Stimulated activated CD8-positive, alpha-beta memory T cell treated with anti-CD3 and anti-CD28 coated beads, Interleukin-7, amount 100 ng/mL, for 48 hours (primary cell): ENCODE results near the gene ULBP1.
"Not testable (repeated sequence)": the region's sequence is repeated elsewhere in the genome, so short reads cannot be mapped to it uniquely, and the experiment has no call there.

Experiments used
- DNase-seq, 2 donors: peaks; one replicate each; pipeline ENCODE4 v3.0.0-alpha.2; 2020; ENCODE audit warnings: low read depth in 1 of 2; ENCODE audit errors: extremely low read depth in 1 of 2

The ULBP1 gene

DNA sequence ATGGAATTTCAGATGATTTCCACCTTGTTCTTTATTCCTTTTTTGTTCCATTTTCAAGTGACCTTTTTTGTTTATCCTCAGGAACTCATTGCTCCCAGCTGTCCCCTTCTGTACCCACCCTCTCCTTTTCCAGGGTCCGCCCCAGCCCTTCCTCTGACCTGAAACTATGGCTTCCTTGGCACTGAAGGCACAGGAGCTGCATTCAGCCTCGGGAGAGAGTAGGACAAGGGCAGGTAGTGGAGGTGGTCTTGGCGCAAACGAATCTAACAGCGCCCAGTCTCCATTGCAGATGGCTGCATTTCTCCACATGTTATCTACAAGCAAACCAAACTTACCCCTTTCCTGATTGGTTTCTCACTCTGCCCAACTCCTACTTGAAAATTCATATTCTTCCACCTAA lies 30.7 kb upstream of the ULBP1 start:
- no peak for DNase-seq

DNA sequence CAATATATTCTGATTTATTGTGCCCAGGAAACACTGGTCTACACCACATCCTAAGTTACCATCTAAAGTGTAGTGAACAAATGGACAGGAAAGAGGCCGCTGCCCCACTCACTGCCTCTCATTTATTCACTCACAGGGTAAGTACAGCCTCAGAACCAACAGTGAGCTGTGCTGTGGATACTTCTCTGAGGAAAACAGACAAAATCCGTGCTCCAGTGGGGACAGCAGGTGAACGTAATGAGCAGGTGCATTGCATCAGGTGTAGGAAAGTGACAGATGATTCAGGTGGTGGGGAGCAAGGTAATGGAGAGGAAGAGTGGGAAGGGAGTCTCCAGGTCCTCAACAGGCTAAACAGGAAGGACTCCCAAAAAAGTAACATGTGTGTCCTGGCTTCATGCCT lies 30.3 kb upstream of the ULBP1 start:
- no peak for DNase-seq

DNA sequence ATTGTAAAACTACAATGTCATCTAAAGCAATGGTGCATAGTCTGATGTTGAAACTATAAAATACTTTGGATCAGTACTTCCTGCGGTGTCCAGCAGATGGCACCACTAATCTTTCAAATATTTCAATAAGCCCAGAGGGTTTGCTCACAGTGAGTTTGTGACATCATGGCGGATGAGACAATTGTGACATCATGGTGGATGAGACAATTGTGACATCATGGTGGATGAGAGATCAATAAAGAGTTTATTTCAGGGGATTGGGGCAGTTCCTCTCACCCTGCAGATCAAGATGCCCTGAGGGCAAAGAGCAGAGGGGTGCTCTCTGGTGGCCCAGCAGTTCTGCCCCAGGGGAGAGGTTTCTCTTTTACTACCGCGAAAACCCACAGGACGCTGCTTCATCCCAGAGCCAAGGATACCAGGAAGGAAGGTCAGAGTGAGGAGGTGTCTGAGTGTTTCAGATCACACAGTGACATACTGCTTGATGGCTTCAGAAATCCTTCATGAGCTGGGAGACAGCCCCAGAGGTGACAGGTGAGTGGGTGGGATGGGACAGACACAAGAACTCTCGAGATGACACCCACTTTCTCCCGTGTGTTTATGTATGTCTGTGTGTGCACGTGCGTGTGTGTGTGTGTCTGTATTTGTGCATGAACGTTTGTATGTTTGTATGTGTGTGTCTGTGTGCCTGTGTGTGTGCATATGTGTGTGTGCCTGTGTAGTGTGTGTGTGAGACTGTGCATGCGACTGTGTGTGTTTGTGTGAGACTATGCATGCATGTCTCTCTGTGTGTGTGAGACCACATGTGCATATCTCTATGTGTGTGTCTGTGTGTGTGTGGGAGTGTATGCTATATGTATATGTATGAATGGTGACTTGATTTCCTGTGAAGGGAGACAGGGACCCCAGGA lies 29.2 kb upstream of the ULBP1 start:
- peak in 1 of 2 donors; percentile 41 for DNase-seq

DNA sequence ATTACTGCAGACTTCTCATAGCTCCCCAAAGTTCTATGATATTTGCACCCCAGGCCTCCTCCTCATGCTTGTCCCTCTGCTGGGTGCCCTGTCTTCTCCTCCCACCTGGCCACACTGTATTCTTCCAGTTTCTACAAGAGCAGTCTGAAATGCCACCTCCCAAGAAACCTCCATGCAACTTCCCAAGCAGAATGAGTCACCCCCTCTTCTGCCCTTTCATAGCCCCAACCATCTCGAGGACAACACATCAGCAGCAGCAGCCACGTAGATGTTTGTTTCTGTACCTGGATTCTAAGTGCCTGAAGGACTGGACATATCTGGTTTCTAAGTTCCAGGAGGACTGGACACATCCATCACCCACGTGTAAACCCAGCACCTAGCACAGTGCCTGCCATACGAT lies 28.5 kb upstream of the ULBP1 start:
- no peak for DNase-seq

DNA sequence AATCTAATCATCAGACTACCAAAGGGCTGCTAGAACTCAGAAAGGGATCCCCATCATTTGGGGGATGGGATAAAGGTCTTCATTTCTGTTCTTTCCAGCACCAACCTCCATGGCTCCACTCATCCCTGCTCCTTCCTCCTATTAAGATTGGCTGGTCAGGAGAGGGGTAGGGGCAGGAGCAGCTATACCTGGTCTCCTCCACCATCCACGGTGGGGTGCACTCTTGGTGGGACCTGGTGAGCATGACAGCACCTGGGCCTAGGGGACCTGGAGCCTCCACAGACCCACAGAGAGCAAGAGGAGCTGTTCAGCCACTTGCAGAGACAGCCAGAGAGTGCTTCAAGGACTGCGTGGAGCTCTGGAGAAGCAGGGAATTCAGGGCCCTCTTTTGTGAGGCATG lies 28.1 kb upstream of the ULBP1 start:
- DNase-seq: no peak

DNA sequence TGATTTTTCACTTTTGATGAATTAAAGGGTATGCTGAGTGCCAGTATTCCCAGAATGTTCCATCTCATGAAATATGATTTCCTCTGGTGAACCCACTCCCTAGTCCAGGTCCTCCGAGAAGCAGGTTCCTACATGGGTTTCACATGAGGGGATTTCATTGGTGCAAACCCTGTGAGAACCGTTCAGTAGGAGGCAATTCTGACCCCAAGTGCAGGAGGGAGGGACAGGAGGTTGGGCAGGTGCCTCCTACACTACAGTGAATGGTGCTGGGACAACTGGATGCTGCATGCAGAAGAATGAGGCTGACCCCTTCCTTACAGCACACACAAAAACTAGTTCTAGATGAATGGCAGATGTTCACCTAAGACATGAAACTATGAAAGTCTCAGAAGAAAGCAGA lies 27.0 kb upstream of the ULBP1 start:
- DNase-seq: no peak

DNA sequence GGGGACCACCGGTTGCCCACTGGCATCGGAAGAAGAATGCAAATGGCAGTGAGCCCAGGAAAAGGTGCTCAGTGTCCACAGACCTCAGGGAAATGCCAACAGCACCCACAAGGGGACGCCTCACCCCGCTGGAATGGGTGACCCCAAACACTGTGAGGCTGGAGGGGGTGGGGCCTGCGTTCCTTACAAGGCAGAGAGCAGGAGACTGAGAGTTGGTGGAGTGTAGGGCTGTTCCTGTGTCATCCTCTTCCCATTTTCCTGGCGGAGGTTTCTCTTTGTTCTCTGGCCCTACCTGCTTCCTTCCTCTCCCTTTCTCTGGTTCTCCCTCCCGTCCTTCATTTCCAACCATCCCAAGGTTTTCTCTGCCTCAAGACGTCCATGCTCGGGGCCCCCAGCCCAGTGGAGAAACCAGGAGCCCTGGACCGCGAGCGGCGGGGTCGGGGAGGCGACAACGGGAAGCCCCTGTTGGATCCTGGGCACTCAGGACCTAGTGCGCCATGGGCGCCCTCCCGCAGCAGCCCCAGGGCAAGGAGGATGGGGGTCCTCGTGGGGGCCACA lies 25.7 kb upstream of the ULBP1 start:
- DNase-seq: not testable (repeated sequence)

DNA sequence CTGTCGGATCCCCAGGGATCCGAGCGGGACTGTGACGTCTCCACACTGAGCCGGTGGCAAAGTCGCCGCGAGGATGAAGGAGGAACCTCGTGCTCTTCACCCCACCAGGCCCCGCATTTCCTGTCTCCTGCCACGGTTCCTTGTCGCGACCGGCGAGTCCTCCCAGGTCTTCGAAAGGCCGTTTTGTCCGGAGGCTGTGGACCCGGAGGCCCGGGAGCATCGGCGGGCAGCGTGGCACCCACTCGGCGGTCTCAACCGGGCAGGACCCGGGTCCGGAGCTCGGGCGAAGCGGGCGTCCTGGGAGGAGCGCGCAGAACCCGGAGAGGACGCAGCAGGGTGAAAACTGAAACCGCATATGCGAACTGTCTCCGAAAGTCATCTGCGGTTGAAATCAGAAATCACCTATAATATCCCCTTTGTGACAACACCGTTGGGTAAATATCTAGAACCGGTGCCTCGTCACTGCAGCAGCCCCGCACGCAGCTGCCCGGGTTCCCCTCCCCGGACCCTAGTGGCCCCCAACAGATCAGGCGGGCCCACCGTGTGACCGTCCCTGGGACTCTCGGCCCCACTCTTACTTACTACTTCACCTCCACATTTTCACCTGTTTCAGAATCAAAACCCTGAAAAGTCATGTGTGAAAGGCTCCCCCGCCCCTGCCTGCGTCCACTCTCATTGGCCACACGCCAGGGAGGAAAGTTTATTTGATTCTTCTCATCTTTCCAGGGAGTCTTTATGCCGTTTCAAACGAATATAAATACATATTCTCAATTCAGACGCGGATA lies 25.0 kb upstream of the ULBP1 start:
- no peak for DNase-seq

DNA sequence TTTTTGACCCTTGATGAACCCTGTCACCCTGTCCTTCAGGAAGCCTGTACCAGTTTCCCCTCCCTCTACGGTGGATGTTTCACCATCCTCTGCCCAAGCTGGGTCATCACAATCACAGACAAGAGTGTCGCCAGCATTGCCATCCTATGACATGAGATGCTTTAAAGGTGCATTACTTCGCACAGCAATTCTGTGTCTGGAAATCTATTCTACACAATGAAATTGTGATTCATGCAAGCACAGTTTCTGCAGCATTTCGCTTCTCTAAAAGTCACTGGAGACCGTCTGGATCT lies 24.4 kb upstream of the ULBP1 start:
- DNase-seq: no peak

DNA sequence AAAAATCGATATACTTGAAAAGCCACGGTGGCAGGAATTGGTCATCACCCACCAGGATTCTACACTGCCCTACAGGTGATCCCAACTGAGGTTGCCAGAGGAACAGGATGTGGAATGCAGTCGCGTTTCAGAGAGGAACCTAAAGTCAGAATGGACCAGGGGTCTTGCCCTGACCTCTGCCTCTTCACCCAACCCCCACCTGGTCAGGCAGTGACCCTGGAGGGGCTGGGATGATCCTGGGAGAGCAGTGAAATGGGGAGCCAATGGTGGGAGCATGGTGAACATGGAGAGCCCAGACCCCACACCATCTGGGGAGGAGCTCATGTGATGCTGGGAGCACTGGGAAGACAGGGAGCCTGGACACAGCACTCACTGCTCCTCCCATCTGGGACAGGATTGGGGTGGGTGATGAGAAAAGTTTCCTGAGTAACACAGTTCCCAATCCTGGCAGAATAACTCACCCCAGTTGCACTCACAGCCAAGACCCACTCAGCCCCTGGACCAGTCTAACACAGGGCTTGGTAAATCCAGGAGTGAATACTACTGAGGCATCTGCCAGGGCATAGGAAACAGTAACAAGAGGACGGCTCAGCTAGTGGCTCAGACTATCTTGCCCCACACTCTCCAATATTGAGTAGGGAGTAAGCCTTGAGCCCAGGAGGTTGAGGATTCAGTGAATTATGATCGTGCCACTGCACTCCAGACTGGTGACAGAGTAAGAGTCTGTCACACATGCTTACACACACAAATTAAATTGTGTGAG lies 23.7 kb upstream of the ULBP1 start:
- DNase-seq: no peak

DNA sequence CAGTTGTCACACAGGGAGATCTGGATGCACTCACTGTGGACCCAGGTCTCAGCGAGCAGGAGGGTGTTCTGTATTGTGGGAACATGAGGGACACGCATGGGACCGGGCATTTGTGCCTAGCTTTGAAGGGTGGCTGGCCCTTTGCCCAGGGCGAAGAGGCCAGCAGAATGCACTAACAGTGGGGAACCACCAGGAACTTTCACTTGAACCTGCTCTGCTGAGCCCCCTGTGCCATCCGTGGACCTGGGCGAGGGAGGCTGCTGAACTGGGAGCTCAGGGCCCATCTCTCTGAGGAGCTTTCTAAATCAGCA lies 23.1 kb upstream of the ULBP1 start:
- DNase-seq: no peak

DNA sequence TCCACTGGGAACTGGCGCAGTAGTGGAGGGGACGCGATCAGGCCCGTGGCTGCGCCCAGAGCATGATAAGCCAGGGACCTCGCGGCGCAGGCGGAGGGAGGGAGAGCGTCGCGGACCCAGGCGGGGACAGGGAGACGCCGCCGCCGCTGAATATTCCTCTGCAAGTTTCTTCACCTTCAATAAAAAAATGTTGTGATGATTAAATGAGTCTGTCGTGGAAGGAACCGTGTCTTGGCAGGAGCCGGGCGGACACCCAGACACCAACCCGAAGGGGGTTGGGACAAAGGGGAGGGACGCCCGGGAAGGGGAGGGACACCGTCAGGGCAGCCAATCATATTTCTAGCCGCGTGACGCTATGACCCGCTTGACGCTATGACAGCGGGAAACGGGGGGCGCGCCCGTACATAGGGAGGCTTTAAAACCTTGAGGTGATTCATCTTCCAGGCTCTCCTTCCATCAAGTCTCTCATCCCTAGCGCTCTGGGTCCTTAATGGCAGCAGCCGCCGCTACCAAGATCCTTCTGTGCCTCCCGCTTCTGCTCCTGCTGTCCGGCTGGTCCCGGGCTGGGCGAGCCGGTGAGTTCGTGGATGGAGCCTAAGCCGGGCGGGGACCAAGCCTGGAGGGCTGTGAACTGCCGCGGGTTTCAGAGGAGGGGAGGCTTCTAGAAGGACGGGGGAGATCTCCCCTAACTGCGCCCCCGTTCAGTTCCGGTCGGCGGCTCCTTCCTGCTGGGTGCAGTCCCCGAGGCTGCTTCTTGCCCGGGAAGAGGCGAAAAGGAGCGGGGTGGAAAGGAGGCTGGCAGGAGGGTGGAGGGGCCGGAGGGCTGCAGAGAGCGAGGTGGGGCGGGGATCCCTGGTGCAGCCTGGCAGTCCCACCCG lies 21.9 kb upstream of the ULBP1 start, which contains the start of gene ULBP2:
TSS of gene ULBP2 (plus strand) at position 432 of the 878 bp plus-strand sequence. CDS start at position 491, 59 bp downstream.
- DNase-seq: peak; percentile 67 to 87

DNA sequence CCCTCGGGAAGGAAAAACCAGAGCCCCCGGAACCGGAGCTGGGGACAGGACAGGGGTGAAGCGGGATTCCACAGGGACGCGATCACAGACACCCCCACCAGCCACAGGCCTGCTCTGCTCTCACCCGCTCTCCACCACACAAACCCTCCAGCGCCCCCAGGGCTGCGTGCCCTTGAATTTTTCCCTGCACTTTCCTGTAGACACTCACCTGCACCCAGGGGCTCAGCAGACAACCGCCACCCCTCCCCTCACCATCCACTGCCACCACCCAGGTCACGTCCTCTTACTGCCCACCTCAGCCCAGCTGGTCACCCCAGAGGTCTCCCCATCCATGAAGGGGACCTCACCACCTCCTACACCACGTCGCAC lies 21.3 kb upstream of the ULBP1 start:
- DNase-seq: no peak

DNA sequence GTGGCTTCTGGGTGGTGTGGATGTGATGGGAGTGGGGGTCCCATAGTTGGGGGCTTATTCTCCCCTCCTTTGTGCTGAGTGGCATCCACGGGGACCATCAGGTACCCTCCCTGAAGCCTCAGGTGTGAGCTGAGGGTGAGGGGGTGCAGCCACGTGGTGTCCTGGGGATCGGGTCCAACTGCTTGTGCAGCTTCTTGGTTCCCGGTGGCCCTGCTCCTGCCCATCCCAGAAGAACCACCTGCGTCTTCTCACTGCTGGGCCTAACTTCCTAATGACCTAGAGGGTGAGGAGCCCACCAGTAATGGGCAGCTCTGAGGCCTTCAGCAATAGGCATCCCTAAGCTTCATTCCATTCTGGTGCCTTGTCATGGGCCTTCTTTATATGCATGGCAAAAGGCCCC lies 20.4 kb upstream of the ULBP1 start:
- DNase-seq: not testable (repeated sequence)

DNA sequence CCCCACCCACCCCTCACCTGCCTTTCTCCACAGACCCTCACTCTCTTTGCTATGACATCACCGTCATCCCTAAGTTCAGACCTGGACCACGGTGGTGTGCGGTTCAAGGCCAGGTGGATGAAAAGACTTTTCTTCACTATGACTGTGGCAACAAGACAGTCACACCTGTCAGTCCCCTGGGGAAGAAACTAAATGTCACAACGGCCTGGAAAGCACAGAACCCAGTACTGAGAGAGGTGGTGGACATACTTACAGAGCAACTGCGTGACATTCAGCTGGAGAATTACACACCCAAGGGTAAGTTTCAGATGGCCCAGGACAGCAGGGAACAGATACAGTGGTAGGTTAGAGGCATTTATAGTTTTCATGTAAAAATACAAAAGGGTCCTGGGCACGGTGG lies 18.5 kb upstream of the ULBP1 start:
- DNase-seq: not testable (repeated sequence)

DNA sequence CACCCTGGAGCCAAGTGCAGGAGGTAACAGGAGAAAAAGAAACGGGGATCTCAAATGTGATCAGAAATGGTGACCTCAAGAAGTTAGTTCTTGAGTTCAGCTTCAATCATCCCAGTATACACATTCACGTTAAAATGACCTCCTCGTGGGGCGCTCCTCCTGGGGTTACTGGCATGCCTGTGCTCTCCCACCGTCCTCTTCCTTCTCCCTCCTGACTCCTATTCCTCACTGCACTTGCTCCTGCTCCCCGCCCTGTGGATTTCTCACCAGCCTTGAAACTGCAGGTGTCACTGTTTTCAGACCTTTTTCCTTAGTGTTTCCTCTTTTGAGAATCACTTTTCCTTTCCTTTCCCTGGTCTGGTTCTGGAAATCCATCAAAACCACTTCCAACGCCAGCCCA lies 17.1 kb upstream of the ULBP1 start:
- DNase-seq: not testable (repeated sequence)

DNA sequence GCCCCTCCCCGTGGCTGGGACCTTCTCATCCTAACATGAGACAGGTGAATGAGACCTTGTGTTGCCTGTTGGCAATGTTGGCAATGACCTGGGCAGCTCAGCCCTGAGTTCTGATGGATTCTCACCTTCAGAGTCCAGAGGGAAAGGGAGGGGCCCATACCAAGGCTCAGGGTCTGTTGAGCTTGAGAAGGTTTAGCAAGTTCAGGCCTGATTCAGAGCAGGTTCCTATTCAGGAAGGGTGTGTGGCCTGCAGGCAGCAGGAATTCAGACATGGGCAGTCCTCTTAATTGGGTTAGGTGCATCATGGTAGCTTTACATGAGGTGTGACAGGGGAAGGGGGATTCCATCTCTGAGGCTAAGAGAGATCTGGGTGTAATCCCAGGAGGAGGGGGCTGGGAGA lies 16.2 kb upstream of the ULBP1 start:
- DNase-seq: not testable (repeated sequence)

DNA sequence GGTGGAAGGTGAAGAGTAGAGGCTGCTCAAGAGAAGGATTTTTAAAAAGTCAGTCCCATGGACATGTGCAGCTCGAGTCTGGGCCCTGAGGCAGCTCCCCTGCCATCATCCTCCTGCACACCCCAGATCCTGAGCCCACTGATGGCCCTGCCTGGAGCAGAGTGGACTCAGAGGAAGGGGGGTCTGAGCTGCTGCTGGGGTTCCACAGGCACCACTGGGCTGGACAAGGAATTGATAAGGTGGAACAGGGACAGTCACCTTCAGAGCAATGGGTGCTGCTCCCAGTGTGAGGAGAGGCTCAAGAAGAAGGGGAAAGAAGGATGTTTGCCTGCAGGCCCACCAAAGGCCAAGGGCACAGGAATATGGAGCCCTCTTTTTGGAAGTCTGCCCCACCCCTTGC lies 15.7 kb upstream of the ULBP1 start:
- DNase-seq: no peak

DNA sequence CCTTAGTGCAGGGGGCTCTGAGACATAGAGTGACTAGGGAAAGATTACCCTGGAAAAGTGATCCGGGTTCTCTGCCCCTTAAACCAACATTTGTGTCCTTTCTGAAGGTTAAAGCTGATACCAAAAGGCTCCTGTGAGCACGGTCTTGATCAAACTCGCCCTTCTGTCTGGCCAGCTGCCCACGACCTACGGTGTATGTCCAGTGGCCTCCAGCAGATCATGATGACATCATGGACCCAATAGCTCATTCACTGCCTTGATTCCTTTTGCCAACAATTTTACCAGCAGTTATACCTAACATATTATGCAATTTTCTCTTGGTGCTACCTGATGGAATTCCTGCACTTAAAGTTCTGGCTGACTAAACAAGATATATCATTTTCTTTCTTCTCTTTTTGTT lies 15.1 kb upstream of the ULBP1 start:
- no peak for DNase-seq

DNA sequence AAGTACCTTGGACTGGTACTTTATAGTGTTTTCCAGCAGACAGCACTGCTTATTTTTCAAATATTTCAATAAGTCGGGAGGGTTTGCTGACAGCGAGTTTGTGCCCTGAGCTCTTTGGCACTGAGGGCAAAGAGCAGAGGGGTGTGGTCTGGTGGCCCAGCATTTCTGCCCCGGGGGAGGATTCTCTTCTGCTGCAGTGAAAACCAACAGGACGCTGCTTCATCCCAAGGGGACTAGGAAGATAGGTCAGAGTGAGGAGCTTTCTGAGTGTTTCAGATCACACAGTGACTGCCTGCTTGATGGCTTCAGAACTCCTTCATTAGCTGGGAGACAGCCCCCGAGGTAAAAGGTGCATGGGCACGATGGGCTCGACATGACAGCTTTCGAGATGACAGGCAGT lies 13.3 kb upstream of the ULBP1 start:
- no peak for DNase-seq
